Dermis blood vessel endothelial cell (primary cell): ENCODE measurements around the gene CACNA1G. TPM values are rescaled to one million over a fixed set of nuclear protein-coding genes. Genes with fewer than 3 reads are reported as not detected.

Experiments
- DNase-seq: peaks from one replicate; pipeline ENCODE4 v3.0.0; 2010
- total RNA-seq: library from RNA; depleted of rRNA; stranded (reverse); fragments of >200 nt; gene quantifications from 2 replicates; pipeline ENCODE4 v1.2.3, GENCODE V29; 2014

The CACNA1G gene
- total RNA-seq, 1 donor from 2014 or later = not detected

DNA sequence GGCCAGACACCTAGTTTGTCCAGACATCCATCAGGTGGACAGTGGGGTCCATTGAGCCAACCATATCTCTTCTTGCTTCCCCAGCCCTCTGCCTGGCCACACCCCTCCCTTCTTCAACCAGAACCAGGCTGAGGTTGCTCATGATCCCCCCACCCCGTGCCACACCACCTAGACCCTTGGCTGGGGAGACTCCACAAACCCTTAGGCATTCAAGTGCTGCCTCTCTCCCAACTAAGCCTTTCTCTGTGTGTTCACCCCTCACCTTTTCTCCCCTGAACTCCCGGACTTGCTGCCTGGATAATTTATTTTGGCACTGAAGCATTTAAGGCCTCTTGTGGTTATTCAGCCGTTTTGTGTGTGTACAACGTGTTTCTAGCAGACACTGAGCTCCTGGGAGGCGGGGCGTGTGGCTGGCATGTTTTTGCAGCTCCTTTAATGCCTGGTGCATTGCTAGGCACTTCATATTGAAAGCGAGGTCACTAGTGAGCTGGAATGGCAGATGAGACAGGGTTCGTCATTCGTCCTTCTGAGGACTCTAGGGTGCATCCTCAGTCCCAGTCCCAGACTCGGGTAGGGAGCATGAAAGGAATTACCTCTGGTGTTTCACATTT is 28.7 kb downstream of the CACNA1G start:
- no peak for DNase-seq

DNA sequence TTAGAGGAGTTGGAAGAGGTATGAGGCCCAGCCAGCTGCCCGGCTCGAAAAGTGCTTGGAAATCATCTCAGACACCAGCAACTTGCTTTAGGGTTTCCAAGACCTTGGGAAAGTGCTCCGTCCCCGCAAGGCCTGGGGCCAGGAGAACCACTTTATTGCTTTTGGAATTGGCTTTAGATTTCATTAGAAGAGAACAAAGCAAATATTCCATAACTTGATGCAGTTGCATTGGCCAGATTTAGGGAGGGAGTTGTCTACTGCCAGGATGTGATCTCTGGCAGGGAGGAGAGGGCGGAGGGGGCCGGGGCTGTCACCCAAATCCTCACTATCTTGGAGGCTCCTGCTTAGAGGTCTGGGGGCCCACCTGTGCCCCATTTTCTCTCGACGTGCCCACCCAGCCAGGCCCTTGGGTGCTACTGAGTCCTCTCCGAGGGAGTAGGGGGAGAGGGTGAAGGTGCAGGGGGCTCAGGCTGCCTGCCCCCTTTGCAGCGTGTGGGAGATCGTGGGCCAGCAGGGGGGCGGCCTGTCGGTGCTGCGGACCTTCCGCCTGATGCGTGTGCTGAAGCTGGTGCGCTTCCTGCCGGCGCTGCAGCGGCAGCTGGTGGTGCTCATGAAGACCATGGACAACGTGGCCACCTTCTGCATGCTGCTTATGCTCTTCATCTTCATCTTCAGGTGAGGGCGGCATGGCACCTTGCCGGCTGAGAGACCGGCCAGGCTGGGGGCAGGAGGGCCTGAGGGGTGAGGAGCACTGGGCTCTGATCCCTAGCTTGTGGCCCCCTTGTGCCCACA is 30.6 kb downstream of the CACNA1G start:
- DNase-seq = no peak

DNA sequence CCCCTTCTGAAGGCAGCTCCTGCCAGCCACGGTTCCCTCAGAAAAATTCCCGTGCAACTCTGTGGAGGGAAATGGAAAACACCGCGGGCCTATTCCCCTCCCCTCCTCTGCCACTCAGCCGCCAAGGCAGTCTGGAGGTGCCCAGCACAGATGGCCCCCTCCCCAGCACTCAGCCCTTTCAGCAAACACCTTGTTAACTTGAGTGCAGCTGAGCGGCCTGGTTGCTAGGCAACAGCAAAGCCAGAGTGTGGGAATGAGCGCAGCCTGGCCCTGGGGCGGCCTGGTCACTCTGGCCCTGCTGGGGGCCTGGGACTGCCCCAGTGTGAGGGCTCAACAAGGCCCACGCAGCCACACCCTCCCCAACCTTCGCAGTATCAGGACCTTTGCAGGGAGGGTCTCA is 32.8 kb downstream of the CACNA1G start:
- no peak for DNase-seq

DNA sequence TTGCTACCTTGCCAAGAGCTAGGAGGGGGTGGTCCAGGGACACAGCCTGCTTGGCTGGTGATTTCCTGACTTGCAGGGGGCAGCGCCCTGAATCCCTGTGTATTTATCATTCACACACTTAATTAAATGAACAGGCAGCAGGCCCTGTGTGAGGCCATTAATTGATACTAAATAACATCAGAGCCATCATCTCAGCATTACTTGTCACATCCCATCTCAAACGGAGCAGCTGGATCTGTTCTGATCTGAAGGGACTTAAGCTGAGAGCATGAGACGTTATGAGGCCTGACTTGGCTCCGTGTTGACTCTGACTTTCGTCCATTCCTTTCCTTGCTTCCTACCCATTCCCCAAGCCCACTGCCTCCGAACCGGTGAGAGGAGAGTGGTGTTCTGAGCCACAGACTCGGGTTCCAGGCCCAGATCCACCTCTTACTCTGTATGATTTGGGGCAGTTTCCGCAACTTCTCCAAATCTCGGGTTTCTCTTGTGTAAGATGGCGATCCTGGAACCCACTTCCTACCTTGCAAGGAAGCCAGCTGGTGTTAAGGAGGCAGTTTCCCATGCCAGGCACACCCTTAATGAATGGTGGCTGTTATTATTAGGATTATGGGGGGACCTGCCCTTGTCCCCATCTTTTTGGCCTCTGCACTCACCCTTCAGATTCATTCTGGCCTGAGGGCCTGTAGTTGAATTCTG is 33.8 kb downstream of the CACNA1G start:
- no peak for DNase-seq

DNA sequence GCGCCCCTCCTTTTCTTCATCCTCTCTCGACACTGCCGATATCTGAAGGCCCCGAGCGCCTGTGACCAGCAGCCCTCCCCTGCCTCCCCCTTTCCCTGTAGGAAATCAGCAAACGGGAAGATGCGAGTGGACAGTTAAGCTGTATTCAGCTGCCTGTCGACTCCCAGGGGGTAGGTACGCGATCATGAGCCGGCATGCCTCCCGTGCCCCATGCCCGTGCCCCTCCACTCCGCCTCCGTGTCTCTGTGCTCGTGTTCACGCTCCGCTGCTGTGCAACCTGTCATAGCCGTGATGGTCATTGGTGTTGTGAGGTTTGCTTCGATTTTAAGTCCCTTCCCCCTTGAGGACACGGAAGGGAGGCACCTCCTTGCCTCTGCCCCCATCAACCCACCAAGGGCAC is 34.4 kb downstream of the CACNA1G start:
- no peak for DNase-seq

DNA sequence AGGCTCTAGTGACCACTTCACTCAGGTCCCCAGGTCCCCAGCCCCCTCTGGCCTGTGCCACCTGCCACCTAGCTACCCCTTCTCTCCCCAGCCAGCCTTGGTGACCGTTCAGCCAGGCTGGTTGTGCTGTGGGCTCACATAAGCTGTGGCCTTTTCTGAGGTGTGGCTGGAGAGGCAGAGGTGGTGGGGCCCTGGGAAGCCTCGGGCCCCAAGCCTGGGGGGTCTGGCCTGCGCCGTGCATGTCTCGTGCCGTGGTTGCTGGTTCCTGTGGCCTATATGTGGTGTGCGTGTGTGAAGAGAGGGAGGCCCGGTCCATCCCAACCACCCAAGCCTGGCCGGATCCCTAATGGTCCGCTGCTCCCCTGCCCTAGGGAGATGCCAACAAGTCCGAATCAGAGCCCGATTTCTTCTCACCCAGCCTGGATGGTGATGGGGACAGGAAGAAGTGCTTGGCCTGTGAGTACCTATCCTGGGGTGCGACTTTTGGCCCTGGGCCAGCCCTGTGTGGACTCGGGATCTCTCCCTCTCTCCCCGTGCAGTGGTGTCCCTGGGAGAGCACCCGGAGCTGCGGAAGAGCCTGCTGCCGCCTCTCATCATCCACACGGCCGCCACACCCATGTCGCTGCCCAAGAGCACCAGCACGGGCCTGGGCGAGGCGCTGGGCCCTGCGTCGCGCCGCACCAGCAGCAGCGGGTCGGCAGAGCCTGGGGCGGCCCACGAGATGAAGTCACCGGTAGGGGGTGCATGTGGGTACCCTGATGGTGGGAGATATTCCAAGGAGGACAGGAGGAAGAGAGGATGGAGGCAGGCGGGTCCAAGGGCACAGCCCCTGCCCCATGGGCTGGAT is 35.9 kb downstream of the CACNA1G start:
- peak; percentile 57 for DNase-seq

DNA sequence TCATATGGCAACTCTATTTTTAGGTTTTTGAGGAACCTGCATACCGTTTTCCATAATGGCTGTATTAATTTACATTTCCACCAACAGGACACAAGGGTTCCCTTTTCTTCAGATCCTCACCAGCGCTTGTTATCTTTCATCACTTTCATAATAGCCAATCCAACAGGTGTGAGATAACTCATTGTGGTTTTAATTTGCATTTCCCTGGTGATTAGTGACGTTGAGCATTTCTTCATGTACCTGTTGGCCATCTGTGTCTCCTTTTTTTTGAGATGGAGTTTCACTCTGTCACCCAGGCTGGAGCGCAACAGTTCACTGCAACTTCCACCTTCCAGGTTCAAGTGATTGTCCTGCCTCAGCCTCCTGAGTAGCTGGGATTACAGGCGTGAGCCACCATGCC is 38.0 kb downstream of the CACNA1G start:
- DNase-seq = no peak

DNA sequence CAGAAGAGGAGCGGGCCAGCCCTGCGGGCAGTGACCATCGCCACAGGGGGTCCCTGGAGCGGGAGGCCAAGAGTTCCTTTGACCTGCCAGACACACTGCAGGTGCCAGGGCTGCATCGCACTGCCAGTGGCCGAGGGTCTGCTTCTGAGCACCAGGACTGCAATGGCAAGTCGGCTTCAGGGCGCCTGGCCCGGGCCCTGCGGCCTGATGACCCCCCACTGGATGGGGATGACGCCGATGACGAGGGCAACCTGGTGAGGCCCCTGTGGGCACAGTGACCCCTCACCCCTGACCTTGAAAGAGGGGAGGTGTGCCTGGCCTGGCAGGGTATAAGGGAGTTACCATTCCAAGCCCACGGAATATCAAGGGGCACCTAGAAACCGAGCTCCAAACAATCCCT is 39.1 kb downstream of the CACNA1G start:
- DNase-seq = no peak

DNA sequence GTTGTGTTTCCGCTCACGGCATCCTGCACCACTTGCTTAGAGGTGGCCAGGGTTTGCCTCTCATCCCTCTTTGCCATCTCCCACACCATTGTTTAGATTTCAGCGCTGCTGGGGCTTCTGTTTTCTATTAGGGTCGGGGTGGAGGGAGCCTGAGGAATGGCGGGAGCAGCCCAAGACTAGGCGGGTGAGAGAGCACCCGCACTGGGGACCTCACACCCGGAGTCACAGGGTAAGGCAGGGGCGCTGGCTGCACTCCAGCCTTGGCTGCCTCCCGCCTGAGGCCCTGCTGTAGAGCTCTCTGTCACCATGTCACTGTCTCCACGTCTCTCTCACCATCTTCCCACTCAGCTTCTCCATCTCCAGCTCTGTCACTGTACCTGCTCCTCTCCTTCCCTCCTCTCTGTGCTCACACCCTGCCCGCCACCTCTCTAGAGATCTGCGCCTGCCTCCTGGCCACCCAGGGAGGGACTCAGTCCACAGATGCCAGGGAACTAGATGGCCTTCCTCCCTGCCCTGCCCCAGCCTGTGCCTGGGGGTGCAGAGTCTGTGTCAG is 41.4 kb downstream of the CACNA1G start:
- no peak for DNase-seq

DNA sequence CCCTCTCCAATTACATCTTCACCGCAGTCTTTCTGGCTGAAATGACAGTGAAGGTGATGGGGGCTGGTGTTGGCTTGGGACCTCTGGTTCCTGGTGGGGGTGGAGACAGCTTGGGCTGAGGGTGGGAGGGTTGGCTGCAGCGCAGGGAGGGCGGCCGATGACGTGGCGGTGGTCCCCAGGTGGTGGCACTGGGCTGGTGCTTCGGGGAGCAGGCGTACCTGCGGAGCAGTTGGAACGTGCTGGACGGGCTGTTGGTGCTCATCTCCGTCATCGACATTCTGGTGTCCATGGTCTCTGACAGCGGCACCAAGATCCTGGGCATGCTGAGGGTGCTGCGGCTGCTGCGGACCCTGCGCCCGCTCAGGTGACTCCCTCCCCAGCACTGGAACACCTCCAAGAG is 42.3 kb downstream of the CACNA1G start:
- no peak for DNase-seq

DNA sequence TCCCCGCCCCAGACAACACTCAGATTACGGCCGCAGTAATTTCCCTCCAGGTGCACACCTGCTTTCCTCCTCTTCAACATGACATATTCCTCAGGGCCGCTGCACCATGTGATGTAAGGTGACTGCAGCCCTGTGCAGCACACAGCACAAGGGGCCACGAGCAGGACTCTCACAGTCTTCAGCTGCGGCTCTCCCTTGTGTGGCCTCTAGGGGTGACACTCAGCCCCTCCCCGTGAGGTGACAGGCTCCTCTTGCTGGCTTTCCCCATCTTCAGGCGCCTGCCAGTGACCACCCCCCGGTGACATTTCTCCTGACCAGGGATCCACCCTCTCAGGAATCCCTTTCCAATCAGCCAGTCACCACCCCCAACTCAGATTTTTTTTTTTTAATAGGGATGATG is 42.8 kb downstream of the CACNA1G start:
- DNase-seq = no peak

DNA sequence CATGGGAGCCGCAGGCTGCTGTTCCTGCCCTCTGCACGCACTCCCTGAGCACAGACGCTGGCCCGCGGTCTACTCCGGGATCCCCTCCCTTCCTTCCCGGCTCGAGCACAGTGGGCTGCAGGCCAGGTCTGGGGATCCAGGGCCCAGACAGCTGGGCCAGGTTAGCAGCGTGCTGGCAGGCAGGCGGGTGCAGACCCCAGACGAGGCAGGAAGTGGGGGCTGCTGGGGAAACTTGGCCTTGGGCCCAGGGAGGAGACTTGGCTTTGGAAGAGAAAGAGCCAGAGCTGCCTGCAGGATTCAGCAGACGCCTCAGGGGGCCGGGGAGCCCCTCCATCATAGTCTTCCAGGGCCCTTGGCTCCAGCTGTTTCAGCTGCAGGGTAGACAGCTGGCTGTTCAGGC is 44.0 kb downstream of the CACNA1G start:
- DNase-seq = peak; percentile 78

DNA sequence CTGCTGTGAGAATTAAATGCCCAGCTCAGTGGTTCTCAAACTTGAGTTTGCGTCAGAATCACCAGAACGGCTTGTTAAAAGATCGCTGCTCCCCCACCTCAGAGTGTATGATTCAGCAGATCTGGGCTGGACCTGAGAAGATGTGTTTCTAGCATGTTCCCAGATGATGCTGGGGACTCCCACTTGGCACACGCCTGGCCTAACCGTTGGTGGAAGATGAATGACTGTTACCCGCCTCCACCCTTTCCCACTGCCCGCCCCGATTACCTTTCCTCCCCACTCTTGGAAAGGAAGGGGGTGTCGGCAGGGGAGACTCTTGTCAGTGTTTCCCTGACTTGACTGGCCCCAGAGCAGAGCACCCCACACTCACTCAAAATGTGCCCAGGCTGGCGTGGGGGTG is 44.9 kb downstream of the CACNA1G start:
- DNase-seq = no peak

DNA sequence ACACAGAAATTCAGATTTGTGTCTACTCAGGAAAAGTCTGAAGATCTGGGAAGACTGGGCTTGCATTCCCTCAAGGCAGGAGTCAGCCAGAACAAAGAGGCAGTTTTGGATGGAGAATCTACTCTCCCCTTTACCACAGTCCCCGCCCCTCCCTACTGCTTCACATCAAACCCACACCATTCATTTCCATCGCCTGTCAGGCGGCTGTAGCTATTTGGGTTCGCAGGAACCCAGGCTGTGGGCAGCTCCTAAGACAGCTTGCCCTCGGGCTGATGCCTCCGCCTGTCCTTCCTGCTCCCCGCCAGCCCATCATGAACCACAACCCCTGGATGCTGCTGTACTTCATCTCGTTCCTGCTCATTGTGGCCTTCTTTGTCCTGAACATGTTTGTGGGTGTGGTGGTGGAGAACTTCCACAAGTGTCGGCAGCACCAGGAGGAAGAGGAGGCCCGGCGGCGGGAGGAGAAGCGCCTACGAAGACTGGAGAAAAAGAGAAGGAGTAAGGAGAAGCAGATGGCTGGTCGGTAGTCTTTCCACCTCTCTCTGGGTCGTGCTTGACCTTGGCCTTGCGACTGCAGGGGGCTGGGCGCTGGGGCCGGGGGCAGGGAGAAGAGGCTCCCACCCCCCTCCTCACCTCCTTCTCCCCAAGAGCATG is 47.1 kb downstream of the CACNA1G start:
- DNase-seq = no peak

DNA sequence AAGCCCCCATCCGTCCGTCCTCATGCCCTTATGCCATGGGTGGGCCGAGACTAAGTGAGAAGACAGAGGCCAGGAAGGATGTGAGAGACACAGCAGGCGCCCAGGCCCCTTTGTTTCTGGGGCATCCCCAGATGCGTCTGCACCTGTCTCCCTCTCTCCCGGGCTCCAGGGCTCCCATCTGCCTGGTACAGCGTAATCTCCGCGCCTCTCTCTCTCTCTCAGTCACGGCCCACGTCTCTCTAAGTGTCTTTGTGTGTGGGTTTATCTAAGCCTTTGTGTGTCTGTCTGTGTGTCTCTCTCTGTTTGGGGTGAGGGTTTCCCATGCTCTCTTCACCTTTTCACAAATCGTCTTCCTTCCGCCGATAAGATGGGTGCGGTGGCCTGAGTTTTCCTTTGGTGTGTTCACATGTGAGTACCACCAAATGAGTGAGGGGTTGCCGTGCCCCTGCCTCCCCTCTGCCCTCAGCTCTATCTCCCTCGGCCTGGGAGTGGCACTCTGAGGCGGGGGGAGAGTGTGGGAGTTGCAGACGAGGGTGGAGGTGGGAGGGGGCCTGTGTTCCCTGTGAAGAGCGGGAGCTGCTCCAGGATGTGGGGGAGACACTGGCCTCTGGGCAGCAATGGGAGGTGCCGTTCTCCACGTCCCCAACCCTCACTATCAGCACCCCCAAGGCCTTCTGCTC is 48.3 kb downstream of the CACNA1G start:
- DNase-seq = no peak

DNA sequence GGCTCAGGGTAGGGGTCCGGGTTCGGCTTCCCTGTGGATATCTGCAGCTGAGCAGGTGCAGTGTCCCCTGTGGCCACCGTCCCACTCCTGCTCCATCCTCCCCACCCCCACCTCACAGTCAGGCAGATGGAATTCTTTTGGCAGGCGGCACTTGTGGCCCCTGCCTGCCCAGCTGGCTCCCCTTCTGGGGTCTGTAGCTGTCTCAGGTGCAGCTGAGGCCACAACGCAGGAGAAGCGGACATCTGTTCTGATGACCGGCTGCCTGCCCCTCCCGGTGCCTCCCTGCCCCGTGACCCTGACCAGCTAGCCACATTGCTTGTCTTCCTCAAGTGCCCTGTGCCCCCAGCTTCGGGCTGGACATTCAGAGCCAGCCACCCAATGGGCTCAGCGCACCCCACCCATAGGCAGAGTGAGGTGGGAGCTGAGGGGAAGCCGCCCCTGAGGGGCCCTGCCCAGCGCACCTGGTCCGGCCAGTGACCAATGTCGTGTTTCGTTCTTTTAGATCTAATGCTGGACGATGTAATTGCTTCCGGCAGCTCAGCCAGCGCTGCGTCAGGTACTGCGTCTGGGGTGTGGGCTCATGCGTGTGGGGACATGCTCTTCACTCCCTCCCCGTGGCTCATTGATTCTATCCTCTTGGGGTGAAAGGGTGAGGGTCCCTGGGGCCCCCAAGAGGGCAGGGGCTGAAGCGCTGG is 49.0 kb downstream of the CACNA1G start:
- DNase-seq = no peak

DNA sequence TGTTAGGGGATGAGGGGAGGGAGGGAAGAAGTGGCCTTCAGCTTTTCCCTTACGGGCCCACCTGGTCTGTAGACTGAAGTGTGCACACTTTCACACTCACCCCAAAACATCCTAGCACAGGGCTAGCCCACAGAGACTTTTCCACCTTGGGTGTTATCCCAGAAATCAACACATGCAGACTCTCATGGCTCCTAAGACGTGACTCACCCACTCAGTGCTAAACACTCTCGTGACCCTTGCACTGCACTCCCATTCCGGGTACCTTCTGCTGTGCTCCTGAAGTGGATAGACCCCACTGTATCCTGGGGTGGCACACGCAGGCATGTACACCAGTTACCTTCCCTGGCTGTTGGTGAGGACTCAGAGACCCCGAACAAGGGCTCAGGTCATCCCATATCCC is 51.1 kb downstream of the CACNA1G start:
- DNase-seq = no peak

DNA sequence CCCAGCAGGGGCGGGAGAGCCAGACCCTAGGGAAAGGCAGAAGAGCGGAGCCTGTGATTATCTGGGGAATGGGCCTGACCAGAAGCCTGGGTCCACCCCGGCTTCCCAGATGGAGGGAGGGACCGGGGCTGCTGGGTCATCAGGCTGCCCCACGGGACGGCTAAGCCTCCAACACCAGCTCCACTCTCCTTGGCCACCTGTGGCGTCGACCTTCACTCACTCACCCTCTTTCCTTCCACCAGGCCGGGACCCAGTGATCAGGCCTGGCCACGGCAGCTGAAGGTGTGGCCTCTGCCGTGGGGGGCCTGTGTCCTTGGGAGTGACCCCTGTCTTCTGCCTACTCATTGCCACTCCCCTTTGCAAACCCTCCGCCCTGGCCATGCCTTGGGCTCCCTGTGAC is 51.8 kb downstream of the CACNA1G start:
- DNase-seq = no peak

DNA sequence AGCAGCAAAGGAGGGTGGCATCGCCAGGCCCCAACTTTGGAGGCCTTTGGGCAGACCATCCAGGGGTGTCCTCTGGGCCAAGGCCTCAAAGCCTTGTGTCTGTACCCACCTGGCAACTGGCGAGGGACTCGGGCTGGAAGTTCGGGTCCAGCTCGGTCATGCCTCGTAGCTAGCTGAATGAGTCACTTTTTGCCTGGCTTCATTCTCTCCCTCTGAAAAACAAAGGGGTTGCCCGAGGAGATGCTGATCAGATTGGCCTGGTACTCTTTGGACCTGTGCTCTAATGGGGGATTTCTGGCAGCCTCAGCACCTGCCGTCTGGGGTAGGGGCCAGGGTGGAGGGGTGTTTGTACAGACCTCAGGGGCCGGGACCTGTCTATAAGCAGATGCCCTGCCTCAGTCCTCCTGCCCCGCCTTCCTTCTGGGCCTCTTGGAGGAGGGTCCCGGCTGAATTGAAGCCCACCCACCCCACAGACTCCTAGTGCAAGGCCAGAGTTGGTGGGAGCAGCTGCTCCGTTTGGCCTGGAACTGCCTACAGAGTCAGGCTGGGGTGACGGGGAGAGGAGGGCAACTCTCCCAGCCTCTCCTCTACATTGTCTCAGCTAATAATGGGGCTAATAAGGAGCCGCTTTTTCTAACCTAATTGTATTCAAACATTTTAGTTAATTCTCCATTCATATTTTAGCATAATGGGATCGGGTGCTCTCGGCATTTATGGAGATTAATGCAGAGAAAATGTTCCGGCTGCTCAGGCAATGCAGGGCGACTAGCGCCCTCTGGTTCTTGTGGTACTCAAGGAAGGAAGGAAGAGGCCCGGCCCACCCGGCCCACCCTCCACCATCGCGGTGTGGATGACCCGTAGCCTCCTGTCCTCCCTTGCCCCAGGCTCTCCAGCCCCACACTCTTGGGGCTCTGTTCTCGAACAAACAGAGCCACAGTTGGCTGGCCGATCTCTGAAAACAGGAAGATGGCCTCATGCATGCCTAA is 52.8 kb downstream of the CACNA1G start:
- peak; percentile 40 for DNase-seq
